Vagina (tissue), 2 donors: ENCODE data around the gene CPNE1. TPM values are rescaled to one million over a fixed set of nuclear protein-coding genes. Genes with fewer than 3 reads are reported as not detected.

ENCODE experiments used
- DNase-seq, 2 donors: peaks; one replicate each; pipeline ENCODE4 v3.0.0-alpha.2; 2017; ENCODE audit errors: extremely low spot score in 2 of 2
- H3K27ac ChIP-seq: fragments of 200-600 bp; sonication (generic); one replicate; pipeline ENCODE4 v1.5.1; 2019
- H3K27me3 ChIP-seq: fragments of 200-600 bp; sonication (generic); one replicate; pipeline ENCODE4 v1.5.1; 2019
- H3K36me3 ChIP-seq, 2 donors: fragments of 200-600 bp; sonication (generic); one replicate each; pipeline ENCODE4 v1.5.1; 2017 to 2019
- H3K4me1 ChIP-seq: fragments of 200-600 bp; sonication (generic); one replicate; pipeline ENCODE4 v1.5.1; 2019
- H3K4me3 ChIP-seq, 2 donors: fragments of 200-600 bp; sonication (generic); 1 replicate in 1 of 2; 2 replicates in 1 of 2; pipeline ENCODE4 v1.5.1; 2016 to 2019
- H3K9me3 ChIP-seq: fragments of 200-600 bp; sonication (generic); one replicate; pipeline ENCODE4 v1.5.1; 2019
- POLR2A ChIP-seq, 2 donors: fragments of 450-650 bp; IDR thresholded peaks; one replicate each; pipeline ENCODE4 v1.6.1; 2017; ENCODE audit warnings: antibody characterized with exemption in 2 of 2, mild to moderate bottlenecking in 2 of 2, moderate library complexity in 2 of 2
- POLR2AphosphoS5 ChIP-seq, 2 donors: sonication (generic); formaldehyde crosslinking; IDR thresholded peaks; one replicate each; pipeline ENCODE4 v1.9.0; 2017; ENCODE audit warnings: antibody characterized with exemption in 2 of 2, mild to moderate bottlenecking in 2 of 2, low read depth in 1 of 2; ENCODE audit not compliant: insufficient read depth in 1 of 2
- intact Hi-C: fragments of 100-400 bp; cut with DNase I; formaldehyde crosslinking; loops from one replicate; pipeline ENCODE4 v1.15.1; 2023
- total RNA-seq: library from RNA; depleted of rRNA; stranded (reverse); fragments of >200 nt; gene quantifications from one replicate; pipeline ENCODE4 v1.2.3, GENCODE V29; 2016
- TF ChIP-seq, protein P1 (sequence below), 3 experiments: fragments of 450-650 bp in 2 of 3; fragments of 200-600 bp in 1 of 3; sonication (generic) in 1 of 3; IDR thresholded peaks; one replicate each; pipeline ENCODE4 v1.5.1; 2017 to 2019; ENCODE audit warnings: antibody characterized with exemption in 3 of 3, mild to moderate bottlenecking in 2 of 3, moderate library complexity in 2 of 3

Gene CPNE1
- total RNA-seq, 1 donor from 2014 or later: 149 TPM

DNA sequence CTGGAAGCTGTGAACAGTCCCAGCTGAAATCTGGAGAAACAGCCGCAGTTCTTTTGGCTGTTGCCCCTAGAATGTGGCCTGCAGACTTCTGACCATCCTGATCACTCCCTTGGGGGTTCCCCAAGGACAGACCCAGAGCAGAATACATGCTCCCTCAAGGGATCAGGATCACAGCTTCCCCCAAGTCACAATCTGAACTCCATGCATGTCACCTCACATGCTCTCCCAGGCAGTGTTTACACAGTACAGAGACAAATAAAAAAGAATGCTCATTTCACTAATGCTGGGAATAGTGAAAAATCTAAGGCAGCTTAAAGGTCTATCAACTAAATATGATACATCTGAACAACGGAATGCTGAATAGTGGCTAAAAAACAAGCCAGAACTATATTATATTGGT is 28.6 kb downstream of the CPNE1 start:
- Histone ChIP-seq H3K36me3 (peaks cover 0 to 10% of the 10 kb centered on the region in 2 donors), H3K27ac (no peak overlapping the region), H3K4me3 (no peak overlapping the region), H3K9me3 (no peaks in the 10 kb centered on the region), H3K27me3 (no peaks in the 10 kb centered on the region), H3K4me1 (peaks cover 6% of the 10 kb centered on the region)
- no peak for DNase-seq
- intact Hi-C loops: no loop called here
- TF ChIP-seq POLR2A (IDR thresholded peaks at IDR 0.05) (no peak), POLR2AphosphoS5 (IDR thresholded peaks at IDR 0.05; ENCODE audit: insufficient read depth in 1 of 2, low read depth in 1 of 2) (no peak)
- TF ChIP-seq, protein P1, sequence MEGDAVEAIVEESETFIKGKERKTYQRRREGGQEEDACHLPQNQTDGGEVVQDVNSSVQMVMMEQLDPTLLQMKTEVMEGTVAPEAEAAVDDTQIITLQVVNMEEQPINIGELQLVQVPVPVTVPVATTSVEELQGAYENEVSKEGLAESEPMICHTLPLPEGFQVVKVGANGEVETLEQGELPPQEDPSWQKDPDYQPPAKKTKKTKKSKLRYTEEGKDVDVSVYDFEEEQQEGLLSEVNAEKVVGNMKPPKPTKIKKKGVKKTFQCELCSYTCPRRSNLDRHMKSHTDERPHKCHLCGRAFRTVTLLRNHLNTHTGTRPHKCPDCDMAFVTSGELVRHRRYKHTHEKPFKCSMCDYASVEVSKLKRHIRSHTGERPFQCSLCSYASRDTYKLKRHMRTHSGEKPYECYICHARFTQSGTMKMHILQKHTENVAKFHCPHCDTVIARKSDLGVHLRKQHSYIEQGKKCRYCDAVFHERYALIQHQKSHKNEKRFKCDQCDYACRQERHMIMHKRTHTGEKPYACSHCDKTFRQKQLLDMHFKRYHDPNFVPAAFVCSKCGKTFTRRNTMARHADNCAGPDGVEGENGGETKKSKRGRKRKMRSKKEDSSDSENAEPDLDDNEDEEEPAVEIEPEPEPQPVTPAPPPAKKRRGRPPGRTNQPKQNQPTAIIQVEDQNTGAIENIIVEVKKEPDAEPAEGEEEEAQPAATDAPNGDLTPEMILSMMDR (IDR thresholded peaks at IDR 0.05): no peak

DNA sequence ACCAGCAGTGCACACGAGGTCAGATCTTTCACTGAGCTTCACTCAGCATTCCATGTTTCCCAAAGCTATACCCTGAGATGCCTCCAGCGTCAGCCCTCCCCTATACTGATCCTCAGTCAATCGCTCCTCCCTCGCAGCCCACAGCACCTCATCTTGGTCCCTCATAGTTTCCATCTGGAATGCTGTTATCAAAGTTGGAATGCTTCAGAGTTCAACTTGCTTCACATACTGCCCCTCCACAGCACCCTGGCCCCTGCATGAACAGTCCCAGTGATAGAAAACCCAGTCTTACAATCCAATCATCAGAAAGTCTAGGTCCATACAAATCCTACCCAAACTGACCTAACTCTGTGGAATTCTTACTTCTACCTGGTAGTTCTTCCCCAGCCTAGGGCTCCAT is 29.0 kb downstream of the CPNE1 start:
- intact Hi-C loops: no loop called here
- DNase-seq: no peak
- Histone ChIP-seq H3K36me3 (peaks cover 0 to 15% of the 10 kb centered on the region in 2 donors), H3K27ac (no peak overlapping the region), H3K4me1 (peaks cover 6% of the 10 kb centered on the region), H3K9me3 (no peaks in the 10 kb centered on the region), H3K27me3 (no peaks in the 10 kb centered on the region), H3K4me3 (no peak overlapping the region)
- TF ChIP-seq POLR2AphosphoS5 (IDR thresholded peaks at IDR 0.05; ENCODE audit: insufficient read depth in 1 of 2, low read depth in 1 of 2): no peak
- TF ChIP-seq, protein P1 (IDR thresholded peaks at IDR 0.05): no peak
- TF ChIP-seq POLR2A (IDR thresholded peaks at IDR 0.05): no peak

- Histone ChIP-seq H3K9me3 (no peaks in the 10 kb centered on the region), H3K27ac (no peak overlapping the region), H3K36me3 (peaks cover 0 to 39% of the 10 kb centered on the region in 2 donors), H3K4me1 (no peaks in the 10 kb centered on the region), H3K4me3 (no peak overlapping the region), H3K27me3 (no peaks in the 10 kb centered on the region)
- TF ChIP-seq POLR2A (IDR thresholded peaks at IDR 0.05) (no peak), POLR2AphosphoS5 (IDR thresholded peaks at IDR 0.05; ENCODE audit: insufficient read depth in 1 of 2, low read depth in 1 of 2) (no peak)
- TF ChIP-seq, protein P1 (IDR thresholded peaks at IDR 0.05): no peak
- intact Hi-C loops: no loop called here
- no peak for DNase-seq
These were observed 32.1 kb downstream of the CPNE1 start for GRCh38 chr20:35632539-35633115.

GRCh38 chr20:35630636-35631035 is 34.1 kb downstream of the CPNE1 start:
- no peak for DNase-seq
- H3K4me3 ChIP-seq: no peak overlapping the region
- no peaks in the 10 kb centered on the region for H3K27me3 ChIP-seq
- TF ChIP-seq, protein P1 (IDR thresholded peaks at IDR 0.05): no peak
- no peak for TF ChIP-seq POLR2AphosphoS5 (IDR thresholded peaks at IDR 0.05; ENCODE audit: insufficient read depth in 1 of 2, low read depth in 1 of 2)
- TF ChIP-seq POLR2A (IDR thresholded peaks at IDR 0.05): no peak
- no peak overlapping the region for H3K27ac ChIP-seq
- intact Hi-C loops: no loop called here
- peaks cover 0 to 58% of the 10 kb centered on the region in 2 donors for H3K36me3 ChIP-seq
- no peaks in the 10 kb centered on the region for H3K4me1 ChIP-seq
- H3K9me3 ChIP-seq: no peaks in the 10 kb centered on the region

DNA sequence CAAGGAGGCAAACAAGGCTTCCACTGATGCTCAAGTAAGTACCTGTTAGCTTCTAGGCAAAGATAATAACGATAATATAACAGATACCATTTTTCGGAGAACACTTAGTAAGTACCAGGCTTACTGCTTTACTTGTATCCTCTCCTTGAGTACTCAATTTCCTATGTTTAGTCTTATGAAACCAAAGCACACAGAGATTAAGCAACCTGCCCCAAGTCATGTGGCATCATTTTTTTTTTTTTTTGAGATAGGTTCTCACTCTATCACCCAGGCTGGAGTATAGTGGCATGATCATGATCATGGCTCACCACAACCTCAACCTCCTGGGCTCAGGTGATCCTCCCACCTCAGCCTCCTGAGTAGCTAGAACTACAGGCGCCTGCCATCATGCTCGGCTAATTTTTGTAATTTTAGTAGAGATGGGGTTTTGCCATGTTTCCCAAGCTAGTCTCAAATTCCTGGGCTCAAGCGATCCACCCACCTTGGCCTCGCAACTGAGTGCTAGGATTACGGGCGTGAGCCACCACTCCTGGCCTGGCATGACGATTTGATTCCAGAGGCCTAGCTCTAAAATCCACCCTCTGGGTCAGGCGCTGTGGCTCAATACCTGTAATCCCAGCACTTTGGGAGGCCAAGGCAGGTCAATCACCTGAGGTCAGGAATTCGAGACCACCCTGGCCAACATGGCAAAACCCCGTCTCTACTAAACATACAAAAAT is 35.1 kb downstream of the CPNE1 start:
- no peak overlapping the region for H3K4me3 ChIP-seq
- H3K9me3 ChIP-seq: no peaks in the 10 kb centered on the region
- H3K27ac ChIP-seq: no peak overlapping the region
- no peak for DNase-seq
- H3K36me3 ChIP-seq: peaks cover 0 to 59% of the 10 kb centered on the region in 2 donors
- H3K4me1 ChIP-seq: no peaks in the 10 kb centered on the region
- no peak for TF ChIP-seq POLR2AphosphoS5 (IDR thresholded peaks at IDR 0.05; ENCODE audit: insufficient read depth in 1 of 2, low read depth in 1 of 2)
- TF ChIP-seq, protein P1 (IDR thresholded peaks at IDR 0.05): no peak
- TF ChIP-seq POLR2A (IDR thresholded peaks at IDR 0.05): no peak
- H3K27me3 ChIP-seq: no peaks in the 10 kb centered on the region
- intact Hi-C loops: no loop called here
